ENCODE results near the gene PANK2.

DNA sequence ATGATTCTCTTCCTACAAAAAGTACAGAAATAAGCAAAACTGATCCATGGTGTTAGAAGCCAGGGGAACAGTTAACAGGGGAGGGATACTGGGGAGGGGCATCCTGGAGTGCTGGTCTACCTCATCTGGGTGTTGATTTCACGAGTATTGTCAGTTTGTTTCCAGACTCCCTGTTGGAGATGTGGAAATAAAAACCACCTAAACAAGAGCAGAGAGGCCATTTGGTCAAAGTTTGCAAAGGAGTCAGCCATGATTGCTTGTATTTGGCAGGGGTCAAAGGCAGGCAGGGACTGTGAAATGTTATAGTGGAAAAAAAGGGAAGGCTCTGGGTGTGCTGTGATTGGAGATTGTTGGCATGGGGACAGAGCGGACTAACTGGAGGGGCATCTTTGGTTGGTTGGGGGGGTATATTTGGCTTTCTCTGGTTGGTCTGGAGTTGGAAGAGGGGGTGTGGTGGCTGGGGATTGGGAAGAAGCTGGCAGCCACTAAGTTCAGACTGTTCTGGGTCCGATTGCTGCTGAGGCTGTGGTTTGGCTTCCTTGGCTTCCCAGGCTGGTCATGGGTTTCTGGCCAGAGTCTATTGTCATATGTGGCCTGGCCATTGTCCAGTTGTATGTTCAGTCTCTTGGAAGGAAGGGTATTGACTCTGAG lies 14.9 kb upstream of the PANK2 start:
- TF ChIP-seq, protein P1, sequence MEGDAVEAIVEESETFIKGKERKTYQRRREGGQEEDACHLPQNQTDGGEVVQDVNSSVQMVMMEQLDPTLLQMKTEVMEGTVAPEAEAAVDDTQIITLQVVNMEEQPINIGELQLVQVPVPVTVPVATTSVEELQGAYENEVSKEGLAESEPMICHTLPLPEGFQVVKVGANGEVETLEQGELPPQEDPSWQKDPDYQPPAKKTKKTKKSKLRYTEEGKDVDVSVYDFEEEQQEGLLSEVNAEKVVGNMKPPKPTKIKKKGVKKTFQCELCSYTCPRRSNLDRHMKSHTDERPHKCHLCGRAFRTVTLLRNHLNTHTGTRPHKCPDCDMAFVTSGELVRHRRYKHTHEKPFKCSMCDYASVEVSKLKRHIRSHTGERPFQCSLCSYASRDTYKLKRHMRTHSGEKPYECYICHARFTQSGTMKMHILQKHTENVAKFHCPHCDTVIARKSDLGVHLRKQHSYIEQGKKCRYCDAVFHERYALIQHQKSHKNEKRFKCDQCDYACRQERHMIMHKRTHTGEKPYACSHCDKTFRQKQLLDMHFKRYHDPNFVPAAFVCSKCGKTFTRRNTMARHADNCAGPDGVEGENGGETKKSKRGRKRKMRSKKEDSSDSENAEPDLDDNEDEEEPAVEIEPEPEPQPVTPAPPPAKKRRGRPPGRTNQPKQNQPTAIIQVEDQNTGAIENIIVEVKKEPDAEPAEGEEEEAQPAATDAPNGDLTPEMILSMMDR (IDR thresholded peaks at IDR 0.05), result no peak
- TF ChIP-seq POLR2A (IDR thresholded peaks at IDR 0.05) (no peak), POLR2AphosphoS5 (IDR thresholded peaks at IDR 0.05) (no peak)

All from gastroesophageal sphincter (tissue), 3 donors.